Fibroblast of skin of scalp (primary cell): ENCODE data around the gene CHRNA5.
A peak's percentile ranks its signal among the peaks of the same experiment; 100 is the strongest.

Experiments used
- DNase-seq: peaks from one replicate; pipeline ENCODE4 v3.0.0-alpha.2; 2013

CHRNA5 gene

DNA sequence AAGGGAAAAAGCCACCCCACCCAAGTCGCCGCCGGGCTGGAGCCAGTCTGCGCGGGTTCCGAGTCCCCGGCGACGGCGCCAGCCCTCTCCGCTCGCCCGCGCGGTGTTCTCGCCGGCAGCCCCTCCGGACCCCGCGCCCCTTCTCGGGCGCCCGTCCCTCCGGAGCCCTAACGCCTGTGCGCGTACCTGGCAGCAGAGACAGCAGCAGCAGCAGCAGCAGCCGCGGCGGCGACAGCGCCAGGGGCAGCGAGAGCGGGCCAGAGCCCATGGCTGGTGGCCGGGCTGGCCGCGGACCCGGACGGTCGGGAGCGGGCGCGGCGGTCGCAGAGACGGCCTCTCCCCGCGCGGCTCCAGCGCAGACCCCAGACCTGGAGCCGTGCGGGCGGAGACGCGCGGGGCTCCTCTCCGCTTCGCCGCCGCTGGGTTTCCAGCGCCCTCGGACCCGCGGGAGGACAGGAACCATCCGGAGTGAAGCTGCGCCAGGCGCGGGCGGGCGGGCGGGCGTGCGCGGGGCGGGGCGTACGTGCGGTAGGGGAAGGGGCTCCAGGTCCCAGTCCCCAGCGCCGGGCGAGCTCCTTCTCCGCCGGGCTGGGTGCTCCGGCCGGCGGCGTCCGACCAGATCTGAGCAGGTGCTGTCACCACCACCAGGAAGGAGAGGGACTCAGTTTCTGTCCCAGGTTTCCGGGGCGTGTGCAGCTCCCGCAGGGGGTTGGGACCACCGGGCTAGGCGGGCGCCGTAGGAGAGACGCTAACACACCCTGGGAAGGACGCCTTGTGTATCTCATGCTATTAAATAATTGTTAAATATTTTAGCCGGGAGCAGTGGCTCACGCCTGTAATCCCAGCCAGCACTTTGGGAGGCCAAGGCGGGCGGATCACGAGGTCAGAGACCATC lies 55.5 kb downstream of the CHRNA5 start, which contains the start of gene CHRNA3:
Gene CHRNA3, minus strand, starts transcription at position 470 of the 895 bp plus-strand sequence. Its CDS starts 202 bp downstream, at position 268.
- DNase-seq, result no peak

GRCh38 chr15:78621810-78622402 lies 56.6 kb downstream of the CHRNA5 start:
- DNase-seq, result no peak

- DNase-seq, result no peak
These were observed 58.6 kb downstream of the CHRNA5 start for GRCh38 chr15:78623786-78624497.

DNA sequence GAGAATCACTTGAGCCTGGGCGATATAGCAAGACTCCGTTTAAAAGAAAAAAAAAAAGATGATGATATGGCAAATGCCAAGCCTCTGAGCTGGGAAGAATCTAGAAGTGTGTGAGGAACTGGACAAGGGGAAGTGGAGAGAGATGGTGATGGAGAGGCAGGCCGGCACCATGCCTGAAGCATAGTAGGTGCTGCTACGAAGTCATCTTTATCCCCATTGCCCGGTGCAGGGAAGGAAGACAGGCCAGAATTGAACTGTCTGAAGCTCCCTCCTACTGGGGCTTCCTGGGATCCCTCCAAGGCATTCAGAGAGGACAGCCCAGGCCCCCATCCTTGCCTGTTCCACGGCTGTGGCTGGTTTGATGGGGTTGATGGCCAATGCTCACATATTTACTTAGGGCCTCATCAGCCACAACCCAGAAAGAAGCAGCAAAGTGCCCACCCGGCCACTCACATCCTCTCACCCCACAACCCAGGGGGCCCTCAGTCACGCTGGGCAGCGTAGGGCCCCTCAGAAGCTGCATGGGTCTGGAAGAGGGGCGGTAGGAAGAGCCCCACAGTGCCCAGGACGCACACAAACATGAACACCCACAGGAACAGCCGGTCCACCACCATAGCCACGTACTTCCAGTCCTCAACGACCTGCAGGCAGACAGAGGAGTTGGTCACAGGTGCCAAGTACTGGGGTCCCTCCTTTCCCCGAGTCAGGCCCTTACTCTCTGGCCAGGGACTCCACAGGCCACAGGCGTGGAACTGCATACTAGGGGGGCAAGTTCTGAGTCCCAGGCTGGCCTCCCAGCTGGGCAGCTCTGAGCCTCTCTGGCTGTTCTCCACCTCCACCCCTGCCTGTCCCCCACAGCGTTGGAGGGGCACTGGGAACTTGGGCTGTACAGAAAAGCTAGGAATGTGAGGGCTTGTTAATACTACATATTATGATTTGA lies 59.6 kb downstream of the CHRNA5 start:
- no peak for DNase-seq

GRCh38 chr15:78625606-78626280 lies 60.4 kb downstream of the CHRNA5 start:
- DNase-seq, result no peak

- no peak for DNase-seq
These were observed 61.2 kb downstream of the CHRNA5 start for GRCh38 chr15:78626381-78626995.

GRCh38 chr15:78627348-78627747 lies 62.0 kb downstream of the CHRNA5 start:
- no peak for DNase-seq

GRCh38 chr15:78628227-78628626 lies 62.9 kb downstream of the CHRNA5 start:
- DNase-seq, result no peak

DNA sequence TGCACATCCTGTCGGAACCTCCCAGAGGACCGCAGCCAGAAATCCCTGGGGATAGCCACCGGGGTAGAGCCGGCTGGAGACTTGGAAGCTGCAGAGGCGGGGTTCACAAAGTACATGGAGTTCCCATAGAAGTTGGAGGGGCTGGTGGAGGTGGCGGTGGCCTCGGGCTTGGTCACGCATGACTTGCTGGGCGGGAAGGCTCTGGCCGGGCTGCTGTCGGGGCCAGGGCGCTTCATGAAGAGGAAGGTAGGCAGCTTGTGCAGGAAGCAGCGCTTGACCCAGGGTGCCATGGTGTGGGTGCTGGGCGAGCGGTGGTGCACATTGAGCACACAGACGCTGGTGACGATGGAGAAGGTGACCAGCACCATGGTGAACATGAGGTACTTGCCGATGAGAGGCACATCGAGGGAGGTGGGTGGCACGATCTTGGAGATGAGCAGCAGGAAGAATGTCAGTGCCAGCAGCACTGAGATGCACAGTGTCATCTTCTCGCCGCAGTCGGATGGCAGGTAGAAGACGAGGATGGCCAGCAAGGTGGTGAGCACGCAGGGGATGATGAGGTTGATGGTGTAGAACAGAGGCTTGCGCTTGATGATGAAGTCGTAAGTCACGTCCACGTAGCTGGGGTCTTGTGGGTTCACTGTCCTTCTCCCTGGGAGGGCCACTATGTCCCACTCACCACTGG lies 63.9 kb downstream of the CHRNA5 start:
- no peak for DNase-seq

GRCh38 chr15:78629716-78630065 lies 64.4 kb downstream of the CHRNA5 start:
- no peak for DNase-seq

- no peak for DNase-seq
These were observed 65.7 kb downstream of the CHRNA5 start for GRCh38 chr15:78630886-78631633.

- DNase-seq, result no peak
These were observed 68.0 kb downstream of the CHRNA5 start for GRCh38 chr15:78633348-78633747.

DNA sequence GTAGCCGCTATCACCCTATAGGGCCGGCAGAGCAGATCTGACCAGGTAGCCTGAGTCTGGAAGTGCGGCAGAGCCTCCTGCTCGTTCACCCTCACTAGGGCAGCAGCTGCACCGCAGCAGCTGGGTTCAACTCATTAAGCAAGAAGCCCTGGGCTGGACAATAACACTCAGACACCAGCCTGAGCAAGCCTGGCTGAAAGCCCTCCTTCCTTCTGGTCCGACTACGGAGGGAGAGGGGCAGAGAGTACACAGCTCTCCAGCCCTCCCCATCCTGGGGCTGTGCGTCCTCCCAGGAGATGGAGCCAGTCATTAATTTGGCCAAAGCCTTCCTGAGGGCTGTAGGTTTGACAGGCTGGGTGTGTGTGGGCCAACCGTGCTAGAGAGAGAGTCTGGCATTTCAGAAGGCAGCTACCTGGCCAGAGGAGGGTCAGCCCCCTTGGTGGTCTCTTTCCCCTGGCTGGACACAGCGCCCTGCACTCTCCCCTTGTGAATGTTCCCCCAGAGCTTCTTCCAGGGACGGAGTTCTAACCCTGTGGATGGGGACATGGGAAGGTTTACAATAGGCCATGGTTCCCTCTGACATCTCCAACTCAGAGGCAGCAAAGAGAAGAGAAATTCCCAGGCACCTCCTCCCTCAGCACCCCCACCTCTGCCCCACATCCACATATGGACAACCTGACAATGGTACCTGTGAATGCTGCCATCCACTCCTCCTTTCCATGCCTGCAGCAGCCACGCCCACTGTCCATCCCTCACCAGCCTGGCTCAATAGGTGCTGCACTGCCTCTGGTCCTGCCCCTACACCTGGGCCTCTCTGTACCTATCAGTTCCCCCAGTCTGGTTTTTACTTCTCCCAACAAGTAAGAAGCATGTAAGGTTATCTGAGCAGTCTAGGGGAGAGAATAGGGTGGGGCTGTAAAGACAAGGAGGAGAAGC lies 69.2 kb downstream of the CHRNA5 start:
- no peak for DNase-seq

GRCh38 chr15:78635346-78635745 lies 70.0 kb downstream of the CHRNA5 start:
- DNase-seq, result no peak

DNA sequence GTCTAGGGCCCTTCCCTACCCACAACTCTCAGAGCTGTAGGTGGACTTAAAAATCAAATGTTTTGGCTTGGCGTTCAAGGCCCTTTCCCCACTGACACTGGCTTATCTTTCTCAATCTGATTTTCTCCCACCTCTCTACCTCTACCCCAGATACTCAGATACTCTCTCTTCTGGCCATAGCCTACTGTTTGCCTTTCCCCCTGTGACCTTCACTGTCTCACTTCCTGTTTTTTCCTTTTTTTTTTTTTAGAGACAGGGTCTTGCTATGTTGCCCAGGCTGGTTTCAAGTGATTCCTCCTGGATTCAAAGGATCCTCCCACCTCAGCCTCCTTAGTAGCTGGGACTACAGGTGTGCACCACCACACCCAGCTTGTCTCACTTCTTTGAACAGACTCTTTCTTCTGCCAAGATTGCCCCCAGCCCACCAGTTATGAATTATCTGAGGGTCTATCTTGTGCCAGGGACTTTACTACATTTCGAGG lies 71.1 kb downstream of the CHRNA5 start:
- no peak for DNase-seq

DNA sequence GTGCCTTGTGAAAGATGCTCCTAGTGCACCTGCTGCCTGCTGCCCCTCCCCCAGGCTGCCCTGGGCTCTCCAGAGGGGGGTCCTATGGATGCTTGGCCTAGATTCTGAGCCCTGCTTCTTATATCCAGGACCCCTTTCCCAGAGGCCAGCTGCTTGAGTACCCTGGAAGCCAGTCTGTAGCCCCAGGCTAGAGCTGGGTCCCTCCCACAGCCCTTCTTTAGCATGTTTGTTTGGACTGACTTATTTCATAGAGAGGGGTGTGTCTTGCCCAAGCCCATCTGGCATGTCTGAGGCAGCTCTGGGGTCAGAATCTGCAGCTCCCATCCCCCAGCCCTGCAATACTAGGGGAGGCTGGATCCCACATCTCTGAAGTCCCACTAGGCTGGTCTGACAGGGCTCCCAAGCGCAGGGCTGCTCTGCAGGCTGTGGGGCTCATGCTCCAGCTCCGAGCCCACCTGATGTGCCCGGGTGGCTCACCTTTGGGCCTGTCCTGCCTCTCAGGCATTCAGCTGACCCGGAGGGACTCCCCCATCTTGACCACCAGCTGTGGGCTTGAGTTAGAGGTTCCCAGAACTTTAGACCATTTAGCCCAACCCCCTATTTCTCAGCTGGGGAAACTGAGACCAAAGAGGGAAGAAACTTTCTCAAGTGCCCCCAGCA lies 72.6 kb downstream of the CHRNA5 start:
- DNase-seq, result no peak

DNA sequence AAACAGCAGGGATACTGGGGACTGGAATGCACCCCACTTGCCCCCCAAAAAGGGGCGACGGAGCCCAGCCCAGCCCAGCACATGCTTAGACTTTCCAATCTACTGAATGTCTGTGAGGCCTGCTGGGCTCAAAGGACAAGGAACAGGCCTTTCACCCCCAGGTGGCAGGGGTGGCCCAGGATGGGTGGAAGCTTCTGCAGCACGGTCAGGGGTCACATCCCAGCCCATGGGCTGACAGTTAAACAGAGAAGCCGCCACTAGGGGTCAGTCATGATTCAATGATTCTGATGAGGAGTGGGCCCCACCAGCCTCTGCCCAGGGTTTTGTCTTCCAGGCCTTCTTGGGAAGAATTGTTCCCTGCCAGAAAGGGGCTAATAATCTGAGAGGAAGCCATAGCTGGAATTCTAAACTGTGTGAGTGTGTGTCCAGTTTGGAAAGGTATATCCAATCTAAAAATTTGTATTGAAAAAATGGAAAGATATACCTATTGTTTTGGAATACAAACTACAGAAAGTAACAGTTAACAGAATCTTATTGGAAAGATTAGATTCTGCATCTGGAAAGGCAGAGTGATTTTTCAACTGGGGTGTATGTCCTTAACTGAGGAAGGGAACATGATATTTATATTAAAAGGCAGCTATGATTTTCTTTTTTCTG lies 73.5 kb downstream of the CHRNA5 start:
- DNase-seq, result peak; percentile 45
